Astrocyte (in vitro differentiated cells and primary cell): ENCODE measurements around the gene MAP2. TPM values are rescaled to one million over a fixed set of nuclear protein-coding genes. Genes with fewer than 3 reads are reported as not detected.

ENCODE experiments used
- DNase-seq: peaks from one replicate; pipeline ENCODE4 v3.0.0-alpha.2; 2010; ENCODE audit warnings: low read depth
- FAIRE-seq: peaks from 2 replicates; lab custom pipeline; 2011; peaks lifted over from hg19 to GRCh38; lab: Jason Lieb, UNC
- H2AFZ ChIP-seq: 2 replicates; pipeline ENCODE4 v1.6.0; 2012; ENCODE audit warnings: low read depth, low read length, inconsistent platforms
- H3K27ac ChIP-seq: 2 replicates; pipeline ENCODE4 v1.5.1; 2011; ENCODE audit warnings: low read depth, low read length, inconsistent platforms
- H3K27me3 ChIP-seq: 2 replicates; pipeline ENCODE4 v1.6.0; 2011; ENCODE audit warnings: low read length, inconsistent platforms; ENCODE audit not compliant: insufficient read depth
- H3K36me3 ChIP-seq: 2 replicates; pipeline ENCODE4 v1.5.1; 2011; ENCODE audit warnings: low read length, inconsistent platforms; ENCODE audit not compliant: insufficient read depth
- H3K4me1 ChIP-seq: 2 replicates; pipeline ENCODE4 v1.5.1; 2011; ENCODE audit warnings: low read length, inconsistent platforms; ENCODE audit not compliant: insufficient read depth
- H3K4me2 ChIP-seq: 2 replicates; pipeline ENCODE4 v1.6.0; 2012; ENCODE audit warnings: low read length, inconsistent platforms
- H3K4me3 ChIP-seq: 2 replicates; pipeline ENCODE4 v1.5.1; 2011; ENCODE audit warnings: low read depth, mild to moderate bottlenecking, low read length, inconsistent platforms; ENCODE audit not compliant: insufficient read depth
- H3K79me2 ChIP-seq: 2 replicates; pipeline ENCODE4 v1.6.0; 2012; ENCODE audit warnings: mild to moderate bottlenecking, low read length, inconsistent platforms; ENCODE audit not compliant: insufficient read depth
- H3K9ac ChIP-seq: 2 replicates; pipeline ENCODE4 v1.6.0; 2012; ENCODE audit warnings: mild to moderate bottlenecking, low read length, inconsistent platforms
- H3K9me3 ChIP-seq: 2 replicates; pipeline ENCODE4 v1.5.1; 2012; ENCODE audit warnings: low read depth, mild to moderate bottlenecking, low read length, inconsistent platforms; ENCODE audit not compliant: insufficient read depth
- H4K20me1 ChIP-seq: 2 replicates; pipeline ENCODE4 v1.6.0; 2012; ENCODE audit warnings: low read length, inconsistent platforms; ENCODE audit not compliant: insufficient read depth
- H3K27ac Mint-ChIP-seq: one replicate; pipeline ENCODE4 v1.8.0; 2021; ENCODE audit warnings: mild to moderate bottlenecking, mixed read lengths; ENCODE audit not compliant: unreplicated experiment
- H3K27me3 Mint-ChIP-seq: one replicate; pipeline ENCODE4 v1.8.0; 2021; ENCODE audit warnings: low read depth, mixed read lengths; ENCODE audit not compliant: unreplicated experiment
- H3K36me3 Mint-ChIP-seq: one replicate; pipeline ENCODE4 v1.8.0; 2021; ENCODE audit warnings: low read depth, mixed read lengths; ENCODE audit not compliant: unreplicated experiment
- H3K4me1 Mint-ChIP-seq: one replicate; pipeline ENCODE4 v1.8.0; 2021; ENCODE audit warnings: low read depth, mixed read lengths; ENCODE audit not compliant: unreplicated experiment
- H3K4me3 Mint-ChIP-seq: one replicate; pipeline ENCODE4 v1.8.0; 2021; ENCODE audit warnings: mild to moderate bottlenecking, moderate library complexity, mixed read lengths; ENCODE audit not compliant: unreplicated experiment
- H3K9me3 Mint-ChIP-seq: one replicate; pipeline ENCODE4 v1.8.0; 2021; ENCODE audit warnings: mild to moderate bottlenecking, mixed read lengths; ENCODE audit not compliant: unreplicated experiment
- CTCF ChIP-seq: IDR thresholded peaks from 2 replicates; pipeline ENCODE4 v1.5.1; 2011; ENCODE audit warnings: low read depth, mild to moderate bottlenecking, inconsistent platforms, low read length, moderate library complexity; ENCODE audit not compliant: insufficient read depth
- EZH2 ChIP-seq: IDR thresholded peaks from 2 replicates; pipeline ENCODE4 v1.6.1; 2012; ENCODE audit warnings: mild to moderate bottlenecking, low read length, inconsistent platforms; ENCODE audit not compliant: insufficient read depth
- total RNA-seq: library from RNA; stranded (reverse); gene quantifications from 2 replicates; pipeline ENCODE4 v1.2.1, GENCODE V29; 2021

The MAP2 gene
- total RNA-seq, 1 donor from 2014 or later, result 15.9 TPM

- H3K27me3 Mint-ChIP-seq, result peaks cover 3% of the 10 kb centered on the region
- peak overlapping the region; percentile 35 for H3K4me2 ChIP-seq
- no peaks in the 10 kb centered on the region for H3K9me3 ChIP-seq
- no peak overlapping the region for H3K4me3 ChIP-seq
- TF ChIP-seq CTCF (no peak), EZH2 (no peak)
- H3K9ac ChIP-seq, result no peak overlapping the region
- H4K20me1 ChIP-seq, result no peaks in the 10 kb centered on the region
- peaks cover 13% of the 10 kb centered on the region for H3K4me1 Mint-ChIP-seq
- H3K4me1 ChIP-seq, result peaks cover 1% of the 10 kb centered on the region
- no peaks in the 10 kb centered on the region for H3K36me3 ChIP-seq
- no peaks in the 10 kb centered on the region for H3K27me3 ChIP-seq
- no peak overlapping the region for H2AFZ ChIP-seq
- no peaks in the 10 kb centered on the region for H3K36me3 Mint-ChIP-seq
- no peak overlapping the region for H3K4me3 Mint-ChIP-seq
- no peaks in the 10 kb centered on the region for H3K79me2 ChIP-seq
- peak overlapping the region; percentile 16 for H3K27ac Mint-ChIP-seq
- no peak for FAIRE-seq
- DNase-seq, result peak; percentile 51
- no peaks in the 10 kb centered on the region for H3K9me3 Mint-ChIP-seq
- H3K27ac ChIP-seq, result no peak overlapping the region
Observed at GRCh38 chr2:209426432-209426831, 2.6 kb downstream of the MAP2 start.

- Histone ChIP-seq H3K4me1 (peaks cover 8% of the 10 kb centered on the region), H3K36me3 (no peaks in the 10 kb centered on the region), H3K9ac (no peak overlapping the region), H3K9me3 (no peaks in the 10 kb centered on the region), H3K79me2 (no peaks in the 10 kb centered on the region), H3K27me3 (no peaks in the 10 kb centered on the region), H3K27ac (no peak overlapping the region), H2AFZ (no peak overlapping the region), H3K4me3 (no peak overlapping the region), H4K20me1 (no peaks in the 10 kb centered on the region), H3K4me2 (peak overlapping the region; percentile 32)
- TF ChIP-seq CTCF, result no peak
- TF ChIP-seq EZH2, result no peak
- no peaks in the 10 kb centered on the region for H3K36me3 Mint-ChIP-seq
- DNase-seq (peak; percentile 80), FAIRE-seq (peak; percentile 59)
- peaks cover 14% of the 10 kb centered on the region for H3K4me1 Mint-ChIP-seq
- no peaks in the 10 kb centered on the region for H3K9me3 Mint-ChIP-seq
- no peaks in the 10 kb centered on the region for H3K27me3 Mint-ChIP-seq
- peak overlapping the region; percentile 41 for H3K27ac Mint-ChIP-seq
- no peak overlapping the region for H3K4me3 Mint-ChIP-seq
Observed at GRCh38 chr2:209431701-209432100, 7.9 kb downstream of the MAP2 start.

GRCh38 chr2:209441541-209441940 is 17.7 kb downstream of the MAP2 start:
- Histone ChIP-seq H3K36me3 (no peaks in the 10 kb centered on the region), H2AFZ (peak overlapping the region; percentile 36), H3K4me2 (no peak overlapping the region), H3K79me2 (no peaks in the 10 kb centered on the region), H3K9me3 (no peaks in the 10 kb centered on the region), H3K27me3 (no peaks in the 10 kb centered on the region), H4K20me1 (no peaks in the 10 kb centered on the region), H3K27ac (no peak overlapping the region), H3K4me3 (no peak overlapping the region), H3K4me1 (no peaks in the 10 kb centered on the region), H3K9ac (no peak overlapping the region)
- Mint-ChIP-seq H3K36me3 (no peaks in the 10 kb centered on the region), H3K27ac (no peak overlapping the region), H3K4me1 (no peaks in the 10 kb centered on the region), H3K4me3 (no peak overlapping the region), H3K27me3 (no peaks in the 10 kb centered on the region), H3K9me3 (no peaks in the 10 kb centered on the region)
- TF ChIP-seq EZH2, result no peak
- TF ChIP-seq CTCF, result no peak
- FAIRE-seq (no peak), DNase-seq (peak; percentile 17)
